Activated CD4-positive, alpha-beta T cell treated with anti-CD3 and anti-CD28 coated beads, Interleukin-2, amount 10 ng/mL, durations not matched to agents 24 days and 14 days (primary cell): Measurements from ENCODE around the gene SLC22A15. TPM values are rescaled to one million over a fixed set of nuclear protein-coding genes. Genes with fewer than 3 reads are reported as not detected.

Source experiments
- DNase-seq: peaks from one replicate; pipeline ENCODE4 v3.0.0; 2022
- H3K27ac Mint-ChIP-seq: one replicate; pipeline ENCODE4 v1.8.0; 2022; ENCODE audit warnings: mild to moderate bottlenecking, mixed read lengths
- H3K27me3 Mint-ChIP-seq: one replicate; pipeline ENCODE4 v1.8.0; 2022; ENCODE audit warnings: mixed read lengths
- H3K36me3 Mint-ChIP-seq: one replicate; pipeline ENCODE4 v1.8.0; 2022; ENCODE audit warnings: low read depth, mild to moderate bottlenecking, mixed read lengths
- H3K4me1 Mint-ChIP-seq: one replicate; pipeline ENCODE4 v1.8.0; 2021; ENCODE audit warnings: mixed read lengths
- H3K4me3 Mint-ChIP-seq: one replicate; pipeline ENCODE4 v1.8.0; 2022; ENCODE audit warnings: mild to moderate bottlenecking, moderate library complexity, mixed read lengths
- H3K9me3 Mint-ChIP-seq: one replicate; pipeline ENCODE4 v1.8.0; 2021; ENCODE audit warnings: mixed read lengths
- intact Hi-C: fragments of 100-400 bp; cut with micrococcal nuclease; formaldehyde crosslinking; loops from one replicate; pipeline ENCODE4 v1.15.1; 2023
- total RNA-seq: library from RNA; stranded (reverse); gene quantifications from 2 replicates; pipeline ENCODE4 v1.2.3, GENCODE V29; 2022

The SLC22A15 gene
- total RNA-seq, 1 donor from 2014 or later: 0.23 TPM

- DNase-seq: no peak
- intact Hi-C loops: no loop called here
- no peak overlapping the region for H3K27ac Mint-ChIP-seq
- H3K4me1 Mint-ChIP-seq: no peaks in the 10 kb centered on the region
- peaks cover 18% of the 10 kb centered on the region for H3K27me3 Mint-ChIP-seq
- H3K36me3 Mint-ChIP-seq: no peaks in the 10 kb centered on the region
- no peak overlapping the region for H3K4me3 Mint-ChIP-seq
- H3K9me3 Mint-ChIP-seq: peaks cover 5% of the 10 kb centered on the region
Observed at GRCh38 chr1:116087628-116088027, 111.3 kb downstream of the SLC22A15 start.

- Mint-ChIP-seq H3K4me3 (no peak overlapping the region), H3K27me3 (peaks cover 21% of the 10 kb centered on the region), H3K9me3 (peaks cover 5% of the 10 kb centered on the region), H3K27ac (no peak overlapping the region), H3K4me1 (no peaks in the 10 kb centered on the region), H3K36me3 (no peaks in the 10 kb centered on the region)
- DNase-seq: no peak
- intact Hi-C loops: no loop called here
Observed at GRCh38 chr1:116089870-116090269, 113.6 kb downstream of the SLC22A15 start.

DNA sequence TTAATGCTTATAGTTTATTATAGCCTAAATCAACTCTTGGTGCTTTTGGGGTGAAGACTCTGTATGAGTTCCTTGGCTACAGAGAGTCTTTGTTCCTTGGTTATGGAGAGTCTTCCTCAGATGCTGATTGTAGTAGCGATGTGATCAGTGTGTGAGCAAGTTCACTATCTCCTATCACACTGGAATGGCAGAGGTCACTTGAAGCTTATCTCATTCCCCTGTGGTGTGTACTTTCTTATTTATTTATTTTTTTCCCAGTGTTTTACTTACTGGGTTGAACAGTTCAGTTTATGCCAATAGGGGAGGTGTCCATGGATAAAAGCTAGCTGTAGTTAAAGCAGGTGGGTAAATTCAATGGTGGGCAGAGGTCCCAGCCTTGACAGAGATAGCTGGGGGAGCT lies 114.8 kb downstream of the SLC22A15 start:
- H3K9me3 Mint-ChIP-seq: peaks cover 5% of the 10 kb centered on the region
- intact Hi-C loops: no loop called here
- no peaks in the 10 kb centered on the region for H3K36me3 Mint-ChIP-seq
- no peak overlapping the region for H3K27ac Mint-ChIP-seq
- peaks cover 20% of the 10 kb centered on the region for H3K27me3 Mint-ChIP-seq
- H3K4me1 Mint-ChIP-seq: no peaks in the 10 kb centered on the region
- no peak for DNase-seq
- no peak overlapping the region for H3K4me3 Mint-ChIP-seq

DNA sequence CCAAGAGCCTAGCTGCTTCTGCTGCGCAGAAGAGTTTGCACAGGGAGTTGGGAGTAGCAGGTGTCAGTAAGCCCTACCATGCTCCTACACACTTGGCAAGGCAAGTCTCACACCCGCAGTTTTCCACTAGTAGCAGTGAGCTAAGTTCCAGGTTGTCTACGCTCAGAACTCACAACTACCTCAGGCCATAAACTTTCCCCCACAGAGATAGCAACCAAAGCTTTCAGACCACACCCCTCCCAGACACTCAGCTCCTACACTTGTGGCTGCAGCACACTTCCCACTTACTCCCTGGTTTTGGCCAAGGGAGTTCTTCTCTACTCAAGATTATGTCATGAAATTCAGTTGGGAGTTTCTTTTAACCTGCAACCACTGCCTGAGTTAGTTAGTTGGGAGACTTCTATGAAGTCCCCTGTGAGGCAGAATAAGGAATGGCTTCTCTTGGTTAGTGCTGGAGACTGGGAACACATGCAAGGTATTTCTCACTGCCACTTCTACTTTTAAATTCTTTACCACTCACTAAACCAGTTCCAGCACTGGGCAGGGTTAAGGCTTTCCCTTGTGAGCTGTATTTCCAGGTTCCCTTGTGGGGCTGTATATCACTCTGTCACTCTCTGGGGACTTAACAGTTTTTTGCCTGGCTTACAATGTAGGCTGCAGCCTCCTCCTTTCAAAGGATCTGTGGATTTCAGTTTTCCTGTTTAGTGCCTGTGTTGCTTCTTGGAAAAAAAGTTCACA lies 116.6 kb downstream of the SLC22A15 start:
- no peaks in the 10 kb centered on the region for H3K36me3 Mint-ChIP-seq
- H3K4me1 Mint-ChIP-seq: no peaks in the 10 kb centered on the region
- H3K9me3 Mint-ChIP-seq: peaks cover 9% of the 10 kb centered on the region
- peaks cover 12% of the 10 kb centered on the region for H3K27me3 Mint-ChIP-seq
- intact Hi-C loops: no loop called here
- H3K27ac Mint-ChIP-seq: no peak overlapping the region
- no peak for DNase-seq
- H3K4me3 Mint-ChIP-seq: no peak overlapping the region

- no peak overlapping the region for H3K4me3 Mint-ChIP-seq
- no peaks in the 10 kb centered on the region for H3K36me3 Mint-ChIP-seq
- peaks cover 4% of the 10 kb centered on the region for H3K9me3 Mint-ChIP-seq
- intact Hi-C loops: no loop called here
- no peaks in the 10 kb centered on the region for H3K4me1 Mint-ChIP-seq
- H3K27ac Mint-ChIP-seq: no peak overlapping the region
- no peak for DNase-seq
- peaks cover 13% of the 10 kb centered on the region for H3K27me3 Mint-ChIP-seq
Observed at GRCh38 chr1:116095027-116095426, 118.7 kb downstream of the SLC22A15 start.

DNA sequence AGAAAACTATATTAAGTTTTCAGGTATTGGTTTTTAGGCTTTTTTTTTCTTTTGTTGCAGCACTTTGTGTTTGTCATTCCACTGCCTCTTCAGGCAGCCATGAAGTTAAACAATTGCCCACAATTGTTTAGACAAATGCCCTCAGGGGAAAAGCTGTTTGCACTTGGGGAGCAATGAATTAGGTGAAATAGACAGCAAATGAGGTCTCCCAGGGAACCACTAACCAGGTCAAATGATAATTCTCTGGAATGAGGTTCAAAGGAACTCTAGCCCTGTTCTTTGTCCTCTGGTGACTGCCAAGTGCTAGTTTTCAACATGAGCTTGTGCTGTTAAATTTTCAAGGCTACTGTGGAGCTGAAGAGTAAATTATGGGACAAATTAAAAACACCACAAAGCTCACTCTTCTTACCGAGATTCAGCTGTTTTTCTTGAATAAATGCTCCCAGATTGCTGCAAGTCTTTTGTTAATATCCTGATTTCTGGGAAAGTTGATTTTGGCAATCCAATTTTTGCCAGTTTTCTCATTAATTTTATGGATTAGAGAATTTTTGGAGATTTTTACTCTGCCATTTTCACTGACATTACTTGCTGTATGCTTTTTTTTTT lies 119.8 kb downstream of the SLC22A15 start:
- no peak overlapping the region for H3K4me3 Mint-ChIP-seq
- peaks cover 12% of the 10 kb centered on the region for H3K27me3 Mint-ChIP-seq
- H3K9me3 Mint-ChIP-seq: peaks cover 4% of the 10 kb centered on the region
- H3K27ac Mint-ChIP-seq: no peak overlapping the region
- DNase-seq: no peak
- intact Hi-C loops: no loop called here
- no peaks in the 10 kb centered on the region for H3K36me3 Mint-ChIP-seq
- no peaks in the 10 kb centered on the region for H3K4me1 Mint-ChIP-seq

- Mint-ChIP-seq H3K27me3 (peaks cover 12% of the 10 kb centered on the region), H3K4me3 (no peak overlapping the region), H3K9me3 (peaks cover 4% of the 10 kb centered on the region), H3K4me1 (no peaks in the 10 kb centered on the region), H3K27ac (no peak overlapping the region), H3K36me3 (no peaks in the 10 kb centered on the region)
- no peak for DNase-seq
- intact Hi-C loops: no loop called here
Observed at GRCh38 chr1:116097626-116098025, 121.3 kb downstream of the SLC22A15 start.

DNA sequence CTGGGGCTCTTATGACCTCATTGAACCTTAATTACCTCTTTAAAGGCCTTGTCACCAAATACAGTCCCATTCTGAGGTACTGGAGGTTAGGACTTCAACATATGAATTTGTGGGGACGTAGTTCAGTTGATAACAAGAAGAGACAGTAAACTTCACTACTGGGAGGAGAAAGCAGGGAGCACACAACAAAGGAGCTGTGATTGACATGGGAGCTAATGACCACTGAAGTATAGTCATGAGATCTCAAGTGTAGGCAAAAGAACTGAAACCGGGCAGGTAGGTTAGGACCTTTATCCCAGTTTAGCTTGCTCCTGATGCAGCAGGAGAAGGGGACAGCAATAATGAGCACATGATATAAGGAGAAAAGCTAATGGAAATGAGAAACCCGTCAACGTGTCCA lies 123.1 kb downstream of the SLC22A15 start:
- H3K27ac Mint-ChIP-seq: no peak overlapping the region
- no peak overlapping the region for H3K4me3 Mint-ChIP-seq
- H3K36me3 Mint-ChIP-seq: no peaks in the 10 kb centered on the region
- DNase-seq: no peak
- H3K9me3 Mint-ChIP-seq: peaks cover 4% of the 10 kb centered on the region
- peaks cover 11% of the 10 kb centered on the region for H3K27me3 Mint-ChIP-seq
- H3K4me1 Mint-ChIP-seq: no peaks in the 10 kb centered on the region
- intact Hi-C loops: no loop called here

DNA sequence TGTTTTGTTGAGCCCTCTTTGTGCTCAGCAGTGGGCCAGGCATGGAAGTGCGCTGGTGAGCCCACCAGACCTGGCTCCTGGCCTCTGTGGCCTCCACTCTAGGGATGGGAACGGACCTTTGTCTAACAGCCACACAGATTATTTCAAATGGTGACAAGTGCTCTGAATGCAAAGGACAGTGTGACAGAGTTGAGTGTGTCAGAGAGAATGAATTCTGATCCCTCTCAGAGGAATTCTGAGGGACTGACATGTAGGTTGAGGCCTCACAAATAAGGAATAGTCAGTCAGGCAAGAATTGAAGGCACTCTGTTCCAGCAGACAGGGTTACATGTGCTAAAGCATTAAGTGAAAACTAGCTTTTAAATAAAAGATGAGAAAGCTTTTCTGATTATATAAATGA lies 123.6 kb downstream of the SLC22A15 start:
- no peak for DNase-seq
- H3K4me3 Mint-ChIP-seq: no peak overlapping the region
- H3K27ac Mint-ChIP-seq: no peak overlapping the region
- H3K27me3 Mint-ChIP-seq: peaks cover 13% of the 10 kb centered on the region
- H3K9me3 Mint-ChIP-seq: peaks cover 4% of the 10 kb centered on the region
- H3K36me3 Mint-ChIP-seq: no peaks in the 10 kb centered on the region
- no peaks in the 10 kb centered on the region for H3K4me1 Mint-ChIP-seq
- intact Hi-C loops: no loop called here

DNA sequence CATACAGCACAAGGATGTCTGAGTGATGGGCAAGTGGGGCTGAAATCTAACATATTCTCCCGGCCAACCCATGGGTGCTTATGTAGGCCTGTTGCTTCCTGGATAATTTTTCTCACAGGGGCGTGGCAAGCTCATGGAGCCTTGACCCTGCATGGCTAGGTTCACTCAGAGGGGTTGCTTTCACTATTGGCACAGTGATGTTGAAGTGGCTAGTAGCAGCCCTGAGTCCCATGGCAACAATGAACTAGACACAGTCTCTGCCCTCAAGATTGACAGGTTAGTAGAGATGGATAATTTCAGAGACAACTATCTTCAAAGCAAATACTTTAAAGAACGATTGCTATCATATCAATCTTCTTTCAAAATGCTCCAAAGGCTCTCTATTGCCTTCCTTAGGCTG lies 128.4 kb downstream of the SLC22A15 start:
- H3K27ac Mint-ChIP-seq: no peak overlapping the region
- H3K27me3 Mint-ChIP-seq: peaks cover 12% of the 10 kb centered on the region
- H3K36me3 Mint-ChIP-seq: no peaks in the 10 kb centered on the region
- intact Hi-C loops: no loop called here
- no peak for DNase-seq
- no peaks in the 10 kb centered on the region for H3K9me3 Mint-ChIP-seq
- H3K4me3 Mint-ChIP-seq: no peak overlapping the region
- no peaks in the 10 kb centered on the region for H3K4me1 Mint-ChIP-seq

DNA sequence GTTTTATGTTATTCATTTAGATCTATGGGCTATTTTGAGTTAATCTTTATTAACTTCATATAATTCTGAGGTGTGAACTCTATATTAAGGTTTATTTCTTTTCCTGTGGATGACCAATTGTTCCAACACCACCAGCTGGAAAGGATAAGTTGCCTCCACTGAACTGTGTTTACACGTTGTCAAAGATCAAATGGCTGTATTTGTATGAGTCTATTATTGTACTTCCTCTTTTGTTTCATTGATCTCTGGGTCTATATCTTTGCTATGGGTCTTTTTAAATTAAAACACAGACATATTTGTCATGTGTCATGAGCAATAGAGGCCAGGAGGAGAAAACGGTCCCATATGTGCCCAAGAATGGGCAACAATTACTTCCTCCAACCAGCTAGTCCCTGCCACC lies 129.7 kb downstream of the SLC22A15 start:
- intact Hi-C loops: no loop called here
- Mint-ChIP-seq H3K36me3 (no peaks in the 10 kb centered on the region), H3K27ac (no peak overlapping the region), H3K27me3 (peaks cover 11% of the 10 kb centered on the region), H3K4me3 (no peak overlapping the region), H3K4me1 (no peaks in the 10 kb centered on the region), H3K9me3 (no peaks in the 10 kb centered on the region)
- DNase-seq: no peak

GRCh38 chr1:116106646-116107045 lies 130.3 kb downstream of the SLC22A15 start:
- intact Hi-C loops: no loop called here
- Mint-ChIP-seq H3K4me1 (no peaks in the 10 kb centered on the region), H3K9me3 (no peaks in the 10 kb centered on the region), H3K36me3 (no peaks in the 10 kb centered on the region), H3K4me3 (no peak overlapping the region), H3K27me3 (peaks cover 11% of the 10 kb centered on the region), H3K27ac (no peak overlapping the region)
- no peak for DNase-seq

DNA sequence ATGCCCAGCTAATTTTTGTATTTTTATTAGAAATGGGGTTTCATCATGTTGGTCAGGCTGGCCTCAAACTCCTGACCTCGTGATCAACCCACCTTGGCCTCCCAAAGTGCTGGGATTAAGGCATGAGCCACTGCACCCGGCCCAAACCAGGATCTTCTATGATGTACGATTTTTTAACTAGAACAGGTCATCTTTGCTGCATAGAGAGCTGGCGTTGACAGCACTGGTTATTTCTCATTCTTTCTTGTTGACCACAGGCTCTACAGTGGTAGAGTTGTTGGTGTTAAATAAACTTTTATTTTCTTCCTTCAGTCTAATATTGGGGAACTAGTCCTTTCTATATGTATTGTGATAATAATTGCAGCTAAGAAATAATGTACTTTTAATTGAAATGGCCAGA lies 131.1 kb downstream of the SLC22A15 start:
- Mint-ChIP-seq H3K27ac (no peak overlapping the region), H3K36me3 (no peaks in the 10 kb centered on the region), H3K4me1 (no peaks in the 10 kb centered on the region), H3K27me3 (peaks cover 16% of the 10 kb centered on the region), H3K9me3 (no peaks in the 10 kb centered on the region), H3K4me3 (no peak overlapping the region)
- DNase-seq: no peak
- intact Hi-C loops: no loop called here

- no peak within 1 kb of the TSS for H3K4me3 Mint-ChIP-seq
Observed at GRCh38 chr1:116110567-116111523, 134.5 kb downstream of the SLC22A15 start, which contains the start of gene MAB21L3. TSS of gene MAB21L3 (plus strand) at chr1:116111399. CDS start at chr1:116112616, 1,217 bp downstream.

More at GRCh38 chr1:116110567-116111523, 134.5 kb downstream of the SLC22A15 start, which contains the start of gene MAB21L3:
- Mint-ChIP-seq H3K4me1 (no peaks in the 10 kb centered on the region), H3K27ac (no peak within 1 kb of the TSS), H3K9me3 (no peaks in the 10 kb centered on the region), H3K27me3 (peaks cover 20% of the 10 kb centered on the region), H3K36me3 (no peaks in the 10 kb centered on the region)
- DNase-seq: no peak
- intact Hi-C loops: no loop called here
